Liver (tissue), 9 donors: ENCODE measurements around the gene ADGRF5. TPM values are rescaled to one million over a fixed set of nuclear protein-coding genes. Genes with fewer than 3 reads are reported as not detected.

ENCODE experiments used
- DNase-seq: peaks from one replicate; pipeline ENCODE4 v3.0.0-alpha.2; 2017; ENCODE audit warnings: low spot score
- H3K27ac ChIP-seq, 2 donors: one replicate each; pipeline ENCODE4 v1.7.0; 2013; ENCODE audit warnings: inconsistent platforms in 2 of 2, low read length in 2 of 2, control low read depth in 1 of 2, low read depth in 1 of 2, mild to moderate bottlenecking in 1 of 2
- H3K27me3 ChIP-seq, 4 donors: one replicate each; pipeline versions ENCODE4 v1.6.1 to v1.7.0; 2013; ENCODE audit warnings: low read length in 3 of 4, inconsistent platforms in 1 of 4, mild to moderate bottlenecking in 1 of 4, moderate library complexity in 1 of 4; ENCODE audit not compliant: control insufficient read depth in 4 of 4, insufficient read depth in 4 of 4
- H3K36me3 ChIP-seq, 4 donors: one replicate each; pipeline versions ENCODE4 v1.6.1 to v1.7.0; 2013; ENCODE audit warnings: low read length in 3 of 4, mild to moderate bottlenecking in 3 of 4, low read depth in 1 of 4, moderate library complexity in 1 of 4; ENCODE audit not compliant: control insufficient read depth in 4 of 4, insufficient read depth in 3 of 4
- H3K4me1 ChIP-seq, 4 donors: one replicate each; pipeline versions ENCODE4 v1.6.1 to v1.7.0; 2013; ENCODE audit warnings: low read length in 3 of 4, mild to moderate bottlenecking in 3 of 4, moderate library complexity in 1 of 4; ENCODE audit not compliant: control insufficient read depth in 4 of 4, insufficient read depth in 4 of 4
- H3K4me3 ChIP-seq, 3 donors: one replicate each; pipeline versions ENCODE4 v1.6.1 to v1.7.0; 2013; ENCODE audit warnings: low read length in 3 of 3, control low read depth in 1 of 3, low read depth in 1 of 3, mild to moderate bottlenecking in 1 of 3
- H3K9ac ChIP-seq, 2 donors: one replicate each; pipeline ENCODE4 v1.7.0; 2013; ENCODE audit warnings: low read length in 2 of 2, mild to moderate bottlenecking in 2 of 2, moderate library complexity in 2 of 2, control low read depth in 1 of 2, low read depth in 1 of 2
- H3K9me3 ChIP-seq, 4 donors: one replicate each; pipeline versions ENCODE4 v1.6.1 to v1.7.0; 2013; ENCODE audit warnings: low read length in 3 of 4; ENCODE audit not compliant: control insufficient read depth in 4 of 4
- ATF3 ChIP-seq: IDR thresholded peaks from 2 replicates; pipeline ENCODE4 v1.6.1; 2016; ENCODE audit warnings: antibody characterized with exemption
- CTCF ChIP-seq: fragments of 150-350 bp; IDR thresholded peaks from 2 replicates; pipeline ENCODE4 v1.5.1; 2017; ENCODE audit warnings: improper control_type of control experiment, low read depth, low read length; ENCODE audit not compliant: missing input control
- EGR1 ChIP-seq, 2 donors: IDR thresholded peaks; 2 replicates each; pipeline ENCODE4 v1.6.1; 2016 to 2018; ENCODE audit warnings: antibody characterized with exemption in 2 of 2, low read depth in 2 of 2
- FOXA1 ChIP-seq: IDR thresholded peaks from 2 replicates; pipeline ENCODE4 v1.6.1; 2016; ENCODE audit warnings: antibody characterized with exemption
- FOXA2 ChIP-seq: IDR thresholded peaks from 2 replicates; pipeline ENCODE4 v1.6.1; 2016; ENCODE audit warnings: antibody characterized with exemption
- HNF4A ChIP-seq, 2 donors: conservative IDR thresholded peaks; 2 replicates each; pipeline ENCODE4 v1.6.1; 2016; ENCODE audit warnings: antibody characterized with exemption in 2 of 2, mild to moderate bottlenecking in 2 of 2
- HNF4G ChIP-seq: IDR thresholded peaks from 2 replicates; pipeline ENCODE4 v1.6.1; 2016; ENCODE audit warnings: antibody characterized with exemption
- JUND ChIP-seq, 2 donors: IDR thresholded peaks; 2 replicates each; pipeline ENCODE4 v1.6.1; 2016; ENCODE audit warnings: antibody characterized with exemption in 2 of 2
- MAX ChIP-seq: IDR thresholded peaks from 2 replicates; pipeline ENCODE4 v1.6.1; 2016; ENCODE audit warnings: antibody characterized with exemption
- NR2F2 ChIP-seq: IDR thresholded peaks from 2 replicates; pipeline ENCODE4 v1.6.1; 2016; ENCODE audit warnings: antibody characterized with exemption
- RAD21 ChIP-seq, 2 donors: IDR thresholded peaks; 2 replicates each; pipeline ENCODE4 v1.6.1; 2016; ENCODE audit warnings: antibody characterized with exemption in 2 of 2, mild to moderate bottlenecking in 2 of 2
- RXRA ChIP-seq, 2 donors: IDR thresholded peaks; 2 replicates each; pipeline ENCODE4 v1.6.1; 2017 to 2018; ENCODE audit warnings: antibody characterized with exemption in 2 of 2, mild to moderate bottlenecking in 1 of 2
- SP1 ChIP-seq: IDR thresholded peaks from 2 replicates; pipeline ENCODE4 v1.6.1; 2018; ENCODE audit warnings: antibody characterized with exemption, mild to moderate bottlenecking
- YY1 ChIP-seq: IDR thresholded peaks from 2 replicates; pipeline ENCODE4 v1.6.1; 2016; ENCODE audit warnings: antibody characterized with exemption, mild to moderate bottlenecking
- ZBTB33 ChIP-seq: IDR thresholded peaks from 2 replicates; pipeline ENCODE4 v1.6.1; 2016; ENCODE audit warnings: antibody characterized with exemption
- WGBS: extraction: QIAGEN DNeasy Blood & Tissue Kit; methylation state at CpG from one replicate; pipeline ENCODE4 v1.1.7; 2013; 5-methylcytosine and 5-hydroxymethylcytosine counted together
- polyA plus RNA-seq, 2 donors: library from polyadenylated mRNA; stranded (reverse) in 1 of 2; unstranded in 1 of 2; fragments of 200-250 nt in 1 of 2; fragments of >200 nt in 1 of 2; fragmentation: Nextera tagmentation in 1 of 2; extraction: Ambion mirVana in 1 of 2; gene quantifications; one replicate each; pipeline versions ENCODE4 v1.2.1 to v1.2.3, GENCODE V29; 2013 to 2015
- total RNA-seq, 2 donors: library from RNA; depleted of rRNA; stranded (reverse); fragments of >200 nt; gene quantifications; one replicate each; pipeline ENCODE4 v1.2.3, GENCODE V29; 2014
- donor health status: healthy.
- donor health status: healthy.
- donor health status: healthy.
- donor health status: healthy.
- donor health status: healthy.

The ADGRF5 gene
- total and polyA plus RNA-seq, 4 donors: 4.9 to 19.9 (median 7.4) TPM

- Histone ChIP-seq H3K4me1 (no peaks in the 10 kb centered on the region), H3K36me3 (no peaks in the 10 kb centered on the region), H3K9me3 (no peaks in the 10 kb centered on the region), H3K9ac (no peak overlapping the region), H3K4me3 (no peak overlapping the region), H3K27ac (no peak overlapping the region), H3K27me3 (no peaks in the 10 kb centered on the region)
- TF ChIP-seq NR2F2 (peak; percentile 61), RAD21 (IDR thresholded peaks at IDR 0.05) (no peak)
- no peak for DNase-seq
- WGBS: 81% methylated on average over 4 of the region's 4 CpGs
Observed at GRCh38 chr6:46914279-46914810, 7.4 kb downstream of the ADGRF5 start.

- DNase-seq: no peak
- Histone ChIP-seq H3K4me1 (no peaks in the 10 kb centered on the region), H3K4me3 (no peak overlapping the region), H3K9me3 (no peaks in the 10 kb centered on the region), H3K27ac (peak overlapping the region in 1 of 2 donors; percentile 50), H3K9ac (no peak overlapping the region), H3K36me3 (no peaks in the 10 kb centered on the region), H3K27me3 (no peaks in the 10 kb centered on the region)
- TF ChIP-seq FOXA1: no peak
- TF ChIP-seq RXRA (IDR thresholded peaks at IDR 0.05): no peak
- peak in 1 of 2 donors; percentile 4 for TF ChIP-seq RAD21 (IDR thresholded peaks at IDR 0.05)
- WGBS: 64% methylated on average over 2 of the region's 2 CpGs
Observed at GRCh38 chr6:46909371-46909770, 12.4 kb downstream of the ADGRF5 start.

- WGBS: 95% methylated on average over 3 of the region's 3 CpGs
- Histone ChIP-seq H3K27ac (no peak overlapping the region), H3K4me1 (no peaks in the 10 kb centered on the region), H3K36me3 (no peaks in the 10 kb centered on the region), H3K9ac (no peak overlapping the region), H3K4me3 (no peak overlapping the region), H3K9me3 (no peaks in the 10 kb centered on the region), H3K27me3 (peaks cover 0 to 2% (median 0%) of the 10 kb centered on the region in 4 donors)
- no peak for DNase-seq
- TF ChIP-seq HNF4G: no peak
- no peak for TF ChIP-seq HNF4A (conservative IDR thresholded peaks at IDR 0.05)
- no peak for TF ChIP-seq SP1
- TF ChIP-seq MAX: no peak
- TF ChIP-seq YY1: no peak
- TF ChIP-seq ATF3: no peak
- no peak for TF ChIP-seq CTCF
- TF ChIP-seq ZBTB33: no peak
- no peak for TF ChIP-seq RXRA (IDR thresholded peaks at IDR 0.05)
- no peak for TF ChIP-seq EGR1 (IDR thresholded peaks at IDR 0.05; ENCODE audit: low read depth in 2 of 2)
- TF ChIP-seq NR2F2: no peak
- TF ChIP-seq FOXA1: no peak
- TF ChIP-seq JUND (IDR thresholded peaks at IDR 0.05): no peak
- TF ChIP-seq FOXA2: no peak
Observed at GRCh38 chr6:46906776-46907175, 15.0 kb downstream of the ADGRF5 start.
